DND-41 (cell line): Measurements from ENCODE around the gene ITSN1.
A peak's percentile ranks its signal among the peaks of the same experiment; 100 is the strongest.

Experiments
- EZH2 ChIP-seq: IDR thresholded peaks from 3 replicates; pipeline ENCODE4 v1.6.1; 2012; ENCODE audit warnings: borderline replicate concordance, low read depth, mild to moderate bottlenecking, moderate library complexity, low read length, inconsistent platforms; ENCODE audit not compliant: severe bottlenecking
- TF ChIP-seq, protein P1 (sequence below): IDR thresholded peaks from 2 replicates; pipeline ENCODE4 v1.5.1; 2012; ENCODE audit warnings: borderline replicate concordance, low read length, moderate library complexity, mild to moderate bottlenecking; ENCODE audit not compliant: poor library complexity, severe bottlenecking; ENCODE audit errors: extremely low read depth

DNA sequence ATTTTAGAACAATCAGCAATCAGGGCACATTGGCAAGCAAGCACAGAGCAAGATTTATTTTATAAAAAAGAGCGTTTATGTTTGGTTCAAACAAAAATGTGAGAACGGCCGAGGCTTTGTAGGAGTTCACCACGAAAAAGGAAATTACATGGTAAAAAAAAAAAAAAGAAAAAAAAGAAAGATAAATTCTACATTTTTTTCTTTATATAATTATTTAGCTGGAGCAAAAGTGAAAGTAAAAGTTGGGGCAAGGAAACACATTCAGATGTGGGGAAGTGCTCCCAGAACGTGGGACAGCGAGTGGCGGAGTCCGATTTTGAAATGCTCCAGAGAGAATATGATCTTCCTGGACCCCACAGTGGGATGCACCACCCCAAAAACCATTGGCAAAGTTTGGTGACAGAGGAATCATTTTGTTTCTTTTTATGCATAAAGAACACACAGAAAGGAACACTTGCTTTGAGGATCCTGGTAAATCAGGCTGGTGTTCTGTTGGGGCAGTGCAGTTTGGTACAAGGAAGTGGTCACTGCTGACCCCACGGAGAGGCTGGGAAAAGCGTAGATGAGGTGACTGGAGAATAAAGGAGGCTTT is 289.6 kb downstream of the ITSN1 start:
- TF ChIP-seq, protein P1, sequence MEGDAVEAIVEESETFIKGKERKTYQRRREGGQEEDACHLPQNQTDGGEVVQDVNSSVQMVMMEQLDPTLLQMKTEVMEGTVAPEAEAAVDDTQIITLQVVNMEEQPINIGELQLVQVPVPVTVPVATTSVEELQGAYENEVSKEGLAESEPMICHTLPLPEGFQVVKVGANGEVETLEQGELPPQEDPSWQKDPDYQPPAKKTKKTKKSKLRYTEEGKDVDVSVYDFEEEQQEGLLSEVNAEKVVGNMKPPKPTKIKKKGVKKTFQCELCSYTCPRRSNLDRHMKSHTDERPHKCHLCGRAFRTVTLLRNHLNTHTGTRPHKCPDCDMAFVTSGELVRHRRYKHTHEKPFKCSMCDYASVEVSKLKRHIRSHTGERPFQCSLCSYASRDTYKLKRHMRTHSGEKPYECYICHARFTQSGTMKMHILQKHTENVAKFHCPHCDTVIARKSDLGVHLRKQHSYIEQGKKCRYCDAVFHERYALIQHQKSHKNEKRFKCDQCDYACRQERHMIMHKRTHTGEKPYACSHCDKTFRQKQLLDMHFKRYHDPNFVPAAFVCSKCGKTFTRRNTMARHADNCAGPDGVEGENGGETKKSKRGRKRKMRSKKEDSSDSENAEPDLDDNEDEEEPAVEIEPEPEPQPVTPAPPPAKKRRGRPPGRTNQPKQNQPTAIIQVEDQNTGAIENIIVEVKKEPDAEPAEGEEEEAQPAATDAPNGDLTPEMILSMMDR = peak; percentile 1
- no peak for TF ChIP-seq EZH2
